NCI-H187 (cell line): ENCODE measurements around the gene SP1.

ENCODE experiments used
- DNase-seq, 2 experiments: peaks; one replicate each; lab custom pipeline; 2025; lab: John Stamatoyannopoulos, UW

The SP1 gene

DNA sequence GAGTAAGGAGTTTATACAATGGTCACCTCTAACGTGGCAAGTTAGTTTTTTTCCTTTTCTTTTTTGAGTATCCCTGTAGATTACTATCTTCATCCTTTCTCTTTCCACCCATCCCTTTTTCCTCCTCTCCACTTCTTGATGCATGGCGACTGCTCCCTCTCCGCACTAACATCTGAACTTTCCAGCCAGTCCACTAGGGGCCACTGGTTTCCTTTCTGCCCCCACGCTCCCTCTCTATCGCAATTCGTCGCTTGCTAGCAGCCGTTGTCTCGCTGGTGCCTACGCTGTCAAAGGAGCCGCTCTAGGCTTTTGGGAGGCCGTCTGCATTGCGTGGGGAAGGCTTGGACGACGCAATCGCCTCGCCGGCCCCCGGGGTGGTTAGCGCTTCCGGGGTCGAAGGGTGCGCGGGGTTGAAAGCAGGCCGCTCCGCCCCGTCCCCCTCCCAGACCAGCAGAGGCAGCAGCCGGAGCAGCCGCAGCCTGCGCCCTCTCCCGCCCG, 71.7 kb downstream of the SP1 start, which contains the start of gene PCBP2:
PCBP2 (plus strand) TSS at position 442 of the 498 bp plus-strand sequence. CDS start 2,699 bp downstream, outside the sequence.
- peak; percentile 97 to 99 for DNase-seq

DNA sequence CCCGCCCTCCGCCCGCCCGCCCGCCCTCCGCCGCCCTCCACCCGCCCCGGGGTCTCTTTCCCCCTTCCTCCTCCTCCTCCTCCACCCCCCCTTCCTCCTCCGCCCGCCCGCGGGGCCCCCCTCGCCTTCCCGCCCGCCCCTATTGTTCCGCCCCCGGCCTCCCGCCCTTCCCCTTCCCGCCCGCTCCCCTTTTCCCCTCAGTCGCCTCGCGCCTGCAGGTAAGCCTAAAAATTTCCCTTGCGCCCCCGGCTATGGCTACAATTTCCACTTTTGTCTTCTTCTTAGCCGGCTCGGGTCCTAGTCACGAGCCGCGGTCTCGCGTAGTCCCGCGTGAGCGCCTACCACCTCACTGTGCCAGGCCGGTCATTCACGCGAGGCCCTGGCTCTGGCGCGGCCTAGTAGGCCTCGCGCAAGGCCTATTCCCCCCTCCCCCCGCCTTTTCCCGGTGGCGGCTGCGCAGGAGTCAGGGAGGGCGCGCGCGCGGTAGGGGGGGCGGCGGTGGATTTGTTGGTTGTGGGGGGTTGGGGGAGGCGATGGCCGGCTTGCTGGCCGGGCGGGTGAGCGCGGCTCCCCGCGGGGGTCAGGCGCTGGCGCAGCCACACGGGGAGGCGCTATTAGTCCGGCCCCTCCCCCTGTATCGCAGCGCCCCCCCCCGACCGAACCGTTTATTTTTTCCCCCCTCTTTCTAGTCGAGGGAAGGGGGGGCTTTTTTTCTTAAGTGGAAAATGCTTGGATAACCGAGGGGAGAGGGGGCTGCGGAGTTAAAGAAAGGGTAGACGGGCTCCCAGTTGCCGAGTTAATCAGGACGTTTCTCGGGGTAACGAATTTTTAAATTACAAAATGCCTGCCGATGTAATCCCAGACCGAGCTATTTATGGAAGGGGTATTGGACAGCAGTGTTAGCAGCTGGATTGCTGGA, 72.4 kb downstream of the SP1 start:
- DNase-seq: peak; percentile 64 to 74

DNA sequence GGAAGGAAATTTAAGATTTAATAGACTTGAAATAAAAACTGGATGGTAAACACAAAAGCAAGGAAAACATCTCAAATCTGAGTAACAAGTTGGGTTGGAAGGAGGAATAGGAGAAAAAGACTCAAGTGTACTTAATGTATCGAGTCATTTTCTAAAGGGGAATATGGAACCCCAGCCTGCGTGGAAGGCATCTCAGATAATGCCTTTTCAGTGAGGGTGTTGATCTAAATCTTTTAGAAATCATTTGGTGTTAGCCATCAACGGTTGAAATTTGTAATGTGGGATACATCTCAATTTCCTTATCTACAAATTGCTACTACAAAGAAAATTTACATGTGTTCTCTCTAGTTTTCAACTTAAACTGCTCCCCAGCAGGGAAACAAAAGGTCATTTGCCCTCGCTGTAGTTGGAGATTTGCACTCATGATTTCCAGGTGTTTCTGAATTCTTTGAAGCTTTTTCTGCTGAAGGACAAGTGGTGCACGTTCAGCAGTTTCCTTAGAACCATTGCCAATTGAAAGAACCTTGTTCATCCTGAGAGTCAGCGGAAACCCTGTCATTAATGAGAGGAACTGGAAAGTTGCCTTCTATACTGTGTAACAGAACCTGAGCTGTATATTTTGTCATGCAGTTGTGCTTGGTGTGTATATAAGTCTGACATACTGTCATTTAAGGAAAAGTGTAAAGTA, 74.1 kb downstream of the SP1 start:
- no peak for DNase-seq

DNA sequence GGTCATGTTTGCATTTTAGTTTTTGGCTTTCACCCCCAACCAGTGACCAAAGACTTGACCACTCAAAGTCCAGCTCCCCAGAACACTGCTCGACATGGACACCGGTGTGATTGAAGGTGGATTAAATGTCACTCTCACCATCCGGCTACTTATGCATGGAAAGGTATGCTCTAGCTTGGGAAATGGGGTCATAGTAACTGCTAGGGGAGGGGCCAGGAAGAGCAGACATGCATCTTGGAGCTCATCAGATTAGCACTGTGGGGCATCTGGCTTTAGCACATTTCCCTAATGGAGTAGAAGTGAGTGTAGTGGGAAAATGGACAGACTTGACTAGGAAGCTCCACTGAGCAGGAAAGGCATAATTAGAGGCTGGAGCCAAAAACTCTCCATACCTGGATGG, 74.7 kb downstream of the SP1 start:
- no peak for DNase-seq

DNA sequence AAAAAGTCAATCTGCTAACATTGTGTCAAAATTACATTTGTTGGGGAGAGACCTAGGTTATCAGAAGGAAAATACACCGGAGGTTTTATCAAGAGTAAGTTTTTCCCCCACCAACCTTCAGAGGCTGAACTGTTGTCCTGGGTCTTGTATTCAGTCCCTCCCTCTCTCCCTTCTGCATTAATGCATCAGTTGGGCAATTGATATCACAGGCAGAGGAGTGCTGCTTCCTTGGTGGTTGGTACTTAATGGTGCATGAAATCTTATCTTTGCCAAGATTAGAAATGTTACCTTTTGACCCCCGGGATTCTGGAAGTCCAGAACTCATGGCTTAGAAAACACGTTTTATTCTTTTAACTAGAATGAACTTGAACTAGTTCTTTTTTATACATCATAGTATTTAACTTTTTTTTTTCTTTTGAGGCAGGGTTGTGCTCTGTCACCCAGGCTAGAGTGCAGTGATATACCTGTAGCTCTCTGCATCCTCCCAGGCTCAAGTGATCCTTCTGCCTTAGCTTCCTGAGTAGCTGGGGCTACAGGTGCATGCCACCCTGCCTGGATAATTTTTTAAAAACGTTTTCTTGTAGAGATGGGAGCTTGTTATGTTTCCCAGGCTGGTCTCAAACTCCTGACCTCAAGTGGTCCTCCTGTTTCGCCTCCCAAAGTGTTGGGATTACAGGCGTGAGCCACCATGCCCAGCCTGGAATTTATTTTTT, 76.8 kb downstream of the SP1 start:
- DNase-seq: no peak

DNA sequence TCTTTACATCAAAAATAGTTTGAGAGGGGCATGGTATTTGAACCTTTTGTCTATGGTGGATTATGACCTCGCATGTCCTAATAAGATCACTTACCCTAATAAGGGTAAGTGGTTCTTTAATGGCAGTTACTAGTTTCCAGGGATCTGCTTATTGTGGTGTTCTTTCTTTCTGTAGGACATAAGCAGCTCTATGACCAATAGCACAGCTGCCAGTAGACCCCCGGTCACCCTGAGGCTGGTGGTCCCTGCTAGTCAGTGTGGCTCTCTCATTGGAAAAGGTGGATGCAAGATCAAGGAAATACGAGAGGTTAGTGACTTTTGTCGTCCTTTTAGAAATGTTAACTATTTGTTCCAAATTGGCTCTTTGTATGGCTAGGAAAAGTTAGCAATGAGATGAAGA, 79.1 kb downstream of the SP1 start:
- DNase-seq: no peak

DNA sequence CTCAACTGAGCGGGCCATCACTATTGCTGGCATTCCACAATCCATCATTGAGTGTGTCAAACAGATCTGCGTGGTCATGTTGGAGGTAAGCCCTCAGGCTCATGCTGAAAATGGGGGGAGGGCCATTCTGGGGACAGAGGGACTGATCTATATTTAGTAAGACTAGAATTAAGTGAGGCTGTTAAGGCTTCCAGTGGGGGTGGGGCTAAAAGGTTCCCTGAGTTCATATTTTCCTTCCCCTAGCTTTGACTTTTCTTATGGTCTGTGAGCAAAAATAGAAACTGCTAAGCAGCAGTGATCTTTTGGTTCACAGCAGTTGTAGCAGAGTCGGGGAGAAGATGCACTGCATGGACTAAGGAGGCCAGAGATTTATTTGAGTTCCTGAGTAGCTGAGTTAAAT, 81.1 kb downstream of the SP1 start:
- DNase-seq: no peak

DNA sequence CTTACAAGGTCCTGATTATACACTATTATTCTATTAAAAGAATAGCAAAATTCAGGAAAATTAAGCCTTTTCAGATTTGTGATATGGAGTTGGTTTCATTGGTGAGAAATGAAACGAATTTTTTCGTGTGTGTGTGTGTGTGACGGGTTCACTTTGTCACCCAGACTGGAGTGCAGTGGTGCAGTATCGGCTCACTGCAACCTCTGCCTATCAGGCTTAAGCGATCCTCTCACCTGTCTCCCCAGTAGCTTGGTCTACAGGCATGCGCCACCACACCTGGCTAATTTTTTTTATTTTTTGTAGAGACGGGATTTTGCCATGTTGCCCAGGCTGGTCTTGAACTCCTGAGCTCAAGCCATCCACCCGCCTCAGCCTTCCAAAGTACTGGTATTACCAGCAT, 81.6 kb downstream of the SP1 start:
- no peak for DNase-seq

DNA sequence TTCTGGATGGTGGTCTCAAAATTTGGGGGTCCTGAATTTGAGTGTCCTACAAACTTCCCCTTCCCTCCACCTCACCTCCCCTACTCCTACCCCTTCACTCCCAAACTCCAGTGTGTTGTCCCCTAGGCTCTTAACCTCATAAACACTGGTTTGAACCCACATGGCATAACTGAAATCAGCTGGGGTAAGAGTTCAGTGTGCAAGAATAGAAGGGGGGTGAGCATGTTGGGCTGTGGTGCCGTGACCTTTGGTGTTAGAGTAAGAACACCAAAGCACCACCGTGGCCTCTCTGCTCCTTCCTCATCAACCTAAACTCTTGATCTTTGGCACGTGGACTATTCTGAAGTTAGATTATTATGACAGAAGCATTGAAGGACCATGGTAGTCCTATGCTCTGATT, 83.0 kb downstream of the SP1 start:
- DNase-seq: no peak

DNA sequence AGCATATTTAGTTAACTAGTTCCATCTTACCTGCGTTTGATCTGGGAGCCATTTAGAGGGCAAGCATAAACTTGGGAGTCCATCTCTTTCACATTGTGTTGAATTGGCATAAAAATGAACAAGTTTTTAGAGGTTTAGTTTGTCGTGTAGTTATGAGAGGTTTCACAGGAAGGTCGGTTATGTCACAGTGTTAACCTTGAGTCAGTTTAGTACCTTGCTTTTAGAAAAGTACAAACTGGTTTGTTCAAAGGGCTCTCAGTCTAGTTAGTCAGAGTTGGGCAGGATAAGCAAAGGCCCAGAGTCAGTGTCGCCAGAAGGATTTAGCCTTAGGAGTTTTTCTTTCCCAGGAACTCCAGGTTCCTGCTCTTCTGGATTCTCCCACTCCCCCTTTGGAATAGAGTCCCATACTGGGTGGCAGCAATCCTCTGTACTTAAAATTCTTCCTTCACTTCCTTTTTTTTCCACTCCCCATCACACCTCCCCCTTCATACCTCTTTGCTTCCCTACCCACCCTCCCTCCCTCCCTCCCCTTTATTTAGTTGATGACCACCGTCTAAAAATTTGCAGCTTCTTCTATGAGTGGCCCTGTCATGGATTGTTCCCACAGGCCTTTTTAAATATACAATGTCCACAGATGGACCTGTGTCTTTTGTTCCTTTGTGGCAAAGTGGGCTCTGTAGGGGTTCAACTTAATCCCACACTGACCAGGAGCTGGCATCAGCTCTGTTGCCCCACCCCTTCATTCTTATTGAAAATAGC, 84.0 kb downstream of the SP1 start:
- DNase-seq: no peak

DNA sequence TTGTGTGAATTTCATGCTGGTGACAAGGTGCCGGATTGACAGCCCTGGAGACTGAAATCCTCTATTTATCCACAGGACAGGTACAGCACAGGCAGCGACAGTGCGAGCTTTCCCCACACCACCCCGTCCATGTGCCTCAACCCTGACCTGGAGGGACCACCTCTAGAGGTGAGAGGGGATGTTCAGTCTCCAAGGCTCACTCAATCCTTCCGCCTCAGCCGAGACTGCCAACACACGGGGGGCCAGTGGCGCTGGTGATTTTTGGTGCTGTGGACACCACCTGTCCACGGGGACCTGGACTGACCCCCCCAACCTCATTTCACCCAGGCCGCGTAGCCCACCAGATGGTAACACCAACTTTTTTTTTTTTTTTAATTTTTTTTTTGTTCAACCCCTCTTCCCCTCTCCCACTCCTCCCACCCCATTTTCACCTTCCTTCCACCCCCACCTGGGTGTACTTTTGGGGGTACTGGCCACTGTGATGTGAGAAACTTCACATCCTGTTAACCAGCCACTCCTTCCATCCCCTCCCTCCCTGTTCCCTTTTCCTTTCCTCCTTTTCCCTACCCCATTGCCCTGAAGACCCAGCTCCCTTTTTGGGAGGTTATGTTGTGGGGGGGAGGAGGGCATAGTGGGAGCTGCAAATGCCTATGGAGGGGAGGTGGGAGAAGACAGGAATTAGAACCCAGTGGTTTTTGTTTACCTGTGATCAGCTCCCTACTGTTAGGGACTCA, 84.9 kb downstream of the SP1 start:
- DNase-seq: no peak

DNA sequence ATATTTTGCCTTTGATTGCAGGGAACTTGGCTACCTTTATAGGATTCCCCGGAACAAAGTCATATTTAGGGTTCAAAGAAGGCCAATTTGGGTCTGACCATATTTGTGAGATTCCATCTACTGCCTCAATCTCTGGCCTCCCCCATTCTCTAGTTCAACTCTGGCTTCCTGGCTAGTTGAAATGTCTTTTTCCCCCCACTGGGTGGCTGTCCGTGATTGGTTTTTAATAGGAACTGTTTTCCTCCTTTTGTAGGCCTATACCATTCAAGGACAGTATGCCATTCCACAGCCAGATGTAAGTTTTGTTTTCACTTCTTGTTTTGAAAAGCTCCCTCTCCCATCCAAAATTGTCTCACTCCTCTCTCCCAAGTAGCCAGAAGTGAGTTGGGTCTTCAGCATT, 85.7 kb downstream of the SP1 start:
- no peak for DNase-seq
